Activated naive CD4-positive, alpha-beta T cell treated with anti-CD3 and anti-CD28 coated beads, Interleukin-2, amount 10 ng/mL, durations not matched to agents 7 days and 5 days (primary cell): ENCODE data around the gene TAX1BP1.
A peak's percentile ranks its signal among the peaks of the same experiment; 100 is the strongest.

Source experiments
- CTCF ChIA-PET: fragments of 350-600 bp; sonication (Branson Sonifier 250); formaldehyde crosslinking; loops from one replicate; lab custom pipeline; 2021; ENCODE audit warnings: antibody characterized with exemption; lab: Charles Lee
- DNase-seq: peaks from one replicate; pipeline ENCODE4 v3.0.0-alpha.2; 2020
- H3K27ac Mint-ChIP-seq: one replicate; pipeline ENCODE4 v1.8.0; 2021; ENCODE audit warnings: mild to moderate bottlenecking, moderate library complexity, mixed read lengths
- H3K27me3 Mint-ChIP-seq: one replicate; pipeline ENCODE4 v1.8.0; 2021; ENCODE audit warnings: mild to moderate bottlenecking, mixed read lengths
- H3K36me3 Mint-ChIP-seq: one replicate; pipeline ENCODE4 v1.8.0; 2021; ENCODE audit warnings: mixed read lengths
- H3K4me1 Mint-ChIP-seq: one replicate; pipeline ENCODE4 v1.8.0; 2021; ENCODE audit warnings: mixed read lengths
- H3K4me3 Mint-ChIP-seq: one replicate; pipeline ENCODE4 v1.8.0; 2021; ENCODE audit warnings: mild to moderate bottlenecking, moderate library complexity, mixed read lengths
- H3K9me3 Mint-ChIP-seq: one replicate; pipeline ENCODE4 v1.8.0; 2021; ENCODE audit warnings: mixed read lengths

TAX1BP1 gene

DNA sequence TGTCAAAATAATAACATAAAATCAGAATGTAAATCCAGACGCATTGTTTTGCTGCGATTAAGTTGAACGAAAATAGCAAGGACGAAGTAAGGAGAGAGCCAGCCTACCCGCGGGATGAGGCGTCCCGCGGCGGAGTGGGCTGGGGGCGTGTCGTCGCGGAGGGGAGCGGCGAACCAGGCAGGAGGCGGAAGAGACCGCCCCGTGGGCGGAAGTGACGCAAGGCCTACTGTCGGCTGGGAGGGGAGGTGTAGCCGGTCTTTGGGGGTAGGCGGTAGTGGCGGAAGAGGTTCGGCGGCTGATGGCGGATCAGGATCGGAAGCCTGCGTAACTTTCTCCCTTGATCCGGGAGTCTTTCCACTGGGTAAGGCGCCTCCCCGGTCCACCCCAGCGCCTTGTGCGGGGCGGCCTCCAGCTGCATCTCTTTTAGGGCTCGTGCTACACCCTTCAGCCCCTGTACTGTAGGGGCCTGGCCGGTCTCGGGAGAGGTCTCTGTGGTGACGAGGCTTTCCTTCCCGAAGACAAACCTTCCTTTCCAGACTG lies at the start of gene TAX1BP1:
Gene TAX1BP1 (plus strand): TSS at position 254 of the 540 bp plus-strand sequence. CDS start 8,363 bp downstream, outside the sequence.
- H3K4me1 Mint-ChIP-seq, result peaks cover 35% of the 10 kb centered on the region
- no peaks in the 10 kb centered on the region for H3K36me3 Mint-ChIP-seq
- H3K4me3 Mint-ChIP-seq, result peak within 1 kb of the TSS; percentile 92
- peaks cover 6% of the 10 kb centered on the region for H3K27me3 Mint-ChIP-seq
- DNase-seq, result peak; percentile 96
- H3K27ac Mint-ChIP-seq, result peak within 1 kb of the TSS; percentile 98
- CTCF ChIA-PET, result interaction anchor here (1.2 to 1.6 kb wide), 2 partner anchors 34 to 544 kb away, joined by 3 to 6 read pairs; no protein-coding TSS in a partner anchor
- no peaks in the 10 kb centered on the region for H3K9me3 Mint-ChIP-seq

DNA sequence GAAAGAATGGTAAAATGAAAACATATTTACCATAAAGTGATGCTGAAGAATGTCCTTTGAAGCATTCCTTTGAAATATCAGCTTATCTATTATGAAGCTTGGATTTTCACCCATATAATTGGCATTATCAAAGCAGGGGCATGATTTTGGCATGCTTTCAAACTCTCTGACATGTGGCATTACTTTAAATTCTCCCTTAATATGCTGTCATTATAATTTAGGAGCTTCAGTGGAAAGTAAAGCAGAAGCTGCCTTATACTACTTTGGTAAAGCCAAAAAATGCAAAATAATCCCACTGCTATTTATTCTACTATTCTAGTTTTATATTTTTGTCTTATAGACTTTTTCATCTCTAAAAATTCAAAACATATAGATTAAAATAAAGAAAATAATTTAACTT lies 49.3 kb upstream of the TAX1BP1 start:
- Mint-ChIP-seq H3K27me3 (peaks cover 11% of the 10 kb centered on the region), H3K4me1 (no peaks in the 10 kb centered on the region), H3K36me3 (no peaks in the 10 kb centered on the region), H3K4me3 (no peak overlapping the region), H3K9me3 (no peaks in the 10 kb centered on the region), H3K27ac (no peak overlapping the region)
- DNase-seq, result no peak
- CTCF ChIA-PET, result interaction anchor here (1.4 to 1.5 kb wide), 2 partner anchors 231 to 329 kb away, joined by 4 to 5 read pairs; no protein-coding TSS in a partner anchor

DNA sequence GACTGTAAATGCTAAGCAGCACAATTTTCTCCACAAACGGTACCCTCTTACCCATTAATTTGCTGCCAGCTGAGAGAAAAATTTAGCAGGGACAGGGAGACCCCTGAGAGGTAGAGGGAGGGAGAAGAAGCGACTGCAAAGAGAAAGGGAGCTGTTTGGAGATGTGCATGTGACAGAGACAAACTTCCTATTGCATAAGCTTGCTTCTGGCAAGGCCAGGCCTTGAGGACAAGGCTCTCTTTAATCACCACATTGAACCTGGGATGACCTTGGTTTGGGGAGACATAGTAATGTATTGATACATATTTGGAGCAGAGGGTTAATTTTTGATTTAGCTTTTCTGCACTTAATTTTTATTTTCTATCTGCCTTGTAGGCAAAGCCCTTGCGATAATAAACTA lies 46.2 kb upstream of the TAX1BP1 start:
- Mint-ChIP-seq H3K4me3 (no peak overlapping the region), H3K27ac (no peak overlapping the region), H3K4me1 (no peaks in the 10 kb centered on the region), H3K27me3 (peaks cover 6% of the 10 kb centered on the region), H3K36me3 (no peaks in the 10 kb centered on the region), H3K9me3 (no peaks in the 10 kb centered on the region)
- no peak for DNase-seq
- CTCF ChIA-PET, result interaction anchor here (0.7 kb wide), 1 partner anchor 220 kb away, joined by 3 read pairs; no protein-coding TSS in a partner anchor

DNA sequence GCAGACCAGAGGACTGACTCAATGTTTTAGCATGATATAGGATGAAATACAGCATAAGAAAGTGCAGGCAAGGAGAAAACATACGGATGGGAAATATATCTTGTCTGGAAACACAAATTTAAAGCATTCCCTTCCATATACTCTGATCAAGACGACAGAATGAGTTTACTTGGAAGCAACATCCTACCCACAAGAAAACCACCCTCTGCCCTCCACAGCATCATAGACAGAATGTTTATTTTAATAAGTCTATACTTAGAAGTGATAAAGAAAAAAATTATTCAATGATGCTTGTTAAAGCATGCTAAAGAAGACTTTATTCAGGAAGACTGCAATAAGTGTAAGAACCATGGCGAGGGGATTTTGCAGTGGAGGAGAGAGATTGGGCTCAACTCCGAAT lies 44.9 kb upstream of the TAX1BP1 start:
- H3K4me1 Mint-ChIP-seq, result no peaks in the 10 kb centered on the region
- H3K36me3 Mint-ChIP-seq, result no peaks in the 10 kb centered on the region
- H3K9me3 Mint-ChIP-seq, result no peaks in the 10 kb centered on the region
- peaks cover 3% of the 10 kb centered on the region for H3K27me3 Mint-ChIP-seq
- no peak overlapping the region for H3K4me3 Mint-ChIP-seq
- no peak overlapping the region for H3K27ac Mint-ChIP-seq
- no peak for DNase-seq
- CTCF ChIA-PET, result no interaction called here

DNA sequence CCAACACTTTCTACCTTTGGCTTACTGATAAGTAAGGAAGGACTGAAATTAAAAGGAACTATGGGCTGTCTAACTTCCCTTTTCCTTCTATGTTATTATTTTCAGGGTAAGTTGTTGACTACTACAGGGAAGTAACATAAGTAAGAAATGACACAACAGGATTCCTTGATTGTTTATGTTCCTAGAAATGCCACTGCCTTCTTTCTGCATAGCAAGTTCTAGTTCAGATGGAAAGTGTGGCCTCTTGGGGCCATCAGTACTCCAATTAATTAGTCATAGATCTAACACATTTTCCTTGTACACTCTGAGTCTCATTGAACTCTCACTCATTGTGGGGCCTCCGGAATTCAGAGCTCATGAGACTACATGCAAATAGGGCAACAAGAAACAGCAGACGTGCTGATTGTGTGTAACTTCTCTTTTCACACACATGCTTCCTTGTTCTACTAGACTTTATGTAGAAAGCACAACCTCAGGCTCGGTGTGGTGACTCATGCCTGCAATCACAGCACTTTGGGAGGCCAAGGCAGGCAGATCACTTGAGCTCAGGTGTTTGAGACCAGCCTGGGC lies 42.0 kb upstream of the TAX1BP1 start:
- H3K36me3 Mint-ChIP-seq, result no peaks in the 10 kb centered on the region
- peaks cover 3% of the 10 kb centered on the region for H3K27me3 Mint-ChIP-seq
- H3K27ac Mint-ChIP-seq, result no peak overlapping the region
- no peaks in the 10 kb centered on the region for H3K4me1 Mint-ChIP-seq
- no peak for DNase-seq
- no peaks in the 10 kb centered on the region for H3K9me3 Mint-ChIP-seq
- CTCF ChIA-PET, result no interaction called here
- no peak overlapping the region for H3K4me3 Mint-ChIP-seq

DNA sequence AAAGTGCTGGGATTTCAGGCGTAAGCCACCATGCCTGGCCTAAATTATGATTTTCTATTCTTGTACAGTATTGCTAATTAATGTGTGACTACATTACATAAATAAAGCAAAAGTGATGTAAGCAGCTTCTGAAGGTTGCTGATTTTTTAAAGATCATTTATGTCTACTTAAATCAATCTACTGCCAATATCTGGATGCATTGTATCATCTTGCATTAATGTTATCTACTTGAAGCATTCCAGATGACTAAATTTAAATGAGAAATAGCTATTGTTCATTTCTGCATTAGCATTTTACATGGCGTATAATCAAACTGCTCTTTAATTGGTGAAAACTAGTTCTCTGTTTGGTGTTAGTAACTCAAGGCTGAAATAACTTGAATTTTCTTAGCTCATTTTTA lies 40.2 kb upstream of the TAX1BP1 start:
- Mint-ChIP-seq H3K27me3 (peaks cover 7% of the 10 kb centered on the region), H3K9me3 (no peaks in the 10 kb centered on the region)

DNA sequence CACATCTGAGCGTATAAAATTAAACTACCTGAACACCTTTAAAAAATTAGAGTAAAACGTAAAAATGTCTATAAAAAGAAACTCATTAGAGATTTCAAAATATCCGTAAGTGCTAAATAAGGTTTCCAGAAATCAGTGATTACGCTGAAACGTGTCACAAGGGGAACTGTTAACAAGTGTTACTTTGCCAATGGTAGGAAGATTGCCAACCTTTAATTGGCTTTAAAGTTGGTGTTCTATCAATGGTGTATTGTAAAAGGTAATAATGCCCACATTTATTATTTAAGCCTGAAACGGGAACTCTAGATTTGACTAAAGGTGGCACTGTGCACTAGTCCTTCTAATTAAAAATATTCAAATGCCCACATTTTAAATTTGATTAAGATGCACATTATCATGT lies 39.5 kb upstream of the TAX1BP1 start:
- no peak for DNase-seq
- no peak overlapping the region for H3K27ac Mint-ChIP-seq
- CTCF ChIA-PET, result no interaction called here

More for the DNA sequence above, 40.2 kb upstream of the TAX1BP1 start:
- H3K4me3 Mint-ChIP-seq, result no peak overlapping the region
- H3K27ac Mint-ChIP-seq, result no peak overlapping the region
- CTCF ChIA-PET, result interaction anchor here (0.6 kb wide), 1 partner anchor 159 kb away, joined by 3 read pairs; no protein-coding TSS in a partner anchor
- no peaks in the 10 kb centered on the region for H3K4me1 Mint-ChIP-seq
- no peak for DNase-seq
- H3K36me3 Mint-ChIP-seq, result no peaks in the 10 kb centered on the region

DNA sequence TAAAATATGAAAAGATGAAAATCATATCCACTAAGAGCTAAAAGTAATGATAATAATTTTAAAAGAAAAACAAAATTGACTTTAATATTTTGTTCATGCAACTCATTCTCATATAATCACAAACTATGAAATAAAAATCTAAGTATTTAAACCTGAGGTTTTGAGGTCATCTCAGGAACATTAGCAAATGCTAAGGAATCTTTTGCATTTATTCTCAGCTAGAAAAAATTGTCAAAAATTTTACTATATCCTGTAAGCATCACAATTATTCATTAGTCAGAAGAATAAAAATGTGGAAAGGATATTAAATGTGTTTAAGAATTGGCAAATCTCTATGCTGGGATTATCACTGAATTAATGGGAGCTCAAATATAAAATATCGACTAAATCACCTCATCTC lies 36.8 kb upstream of the TAX1BP1 start:
- Mint-ChIP-seq H3K36me3 (no peaks in the 10 kb centered on the region), H3K27ac (no peak overlapping the region), H3K4me3 (no peak overlapping the region), H3K27me3 (peaks cover 12% of the 10 kb centered on the region), H3K4me1 (no peaks in the 10 kb centered on the region), H3K9me3 (no peaks in the 10 kb centered on the region)
- DNase-seq, result no peak
- CTCF ChIA-PET, result interaction anchor here (0.6 kb wide), 1 partner anchor 126 kb away, joined by 3 read pairs; no protein-coding TSS in a partner anchor

More for the DNA sequence above, 39.5 kb upstream of the TAX1BP1 start:
- H3K36me3 Mint-ChIP-seq, result no peaks in the 10 kb centered on the region
- H3K4me3 Mint-ChIP-seq, result no peak overlapping the region
- no peaks in the 10 kb centered on the region for H3K4me1 Mint-ChIP-seq
- peaks cover 11% of the 10 kb centered on the region for H3K27me3 Mint-ChIP-seq
- no peaks in the 10 kb centered on the region for H3K9me3 Mint-ChIP-seq

DNA sequence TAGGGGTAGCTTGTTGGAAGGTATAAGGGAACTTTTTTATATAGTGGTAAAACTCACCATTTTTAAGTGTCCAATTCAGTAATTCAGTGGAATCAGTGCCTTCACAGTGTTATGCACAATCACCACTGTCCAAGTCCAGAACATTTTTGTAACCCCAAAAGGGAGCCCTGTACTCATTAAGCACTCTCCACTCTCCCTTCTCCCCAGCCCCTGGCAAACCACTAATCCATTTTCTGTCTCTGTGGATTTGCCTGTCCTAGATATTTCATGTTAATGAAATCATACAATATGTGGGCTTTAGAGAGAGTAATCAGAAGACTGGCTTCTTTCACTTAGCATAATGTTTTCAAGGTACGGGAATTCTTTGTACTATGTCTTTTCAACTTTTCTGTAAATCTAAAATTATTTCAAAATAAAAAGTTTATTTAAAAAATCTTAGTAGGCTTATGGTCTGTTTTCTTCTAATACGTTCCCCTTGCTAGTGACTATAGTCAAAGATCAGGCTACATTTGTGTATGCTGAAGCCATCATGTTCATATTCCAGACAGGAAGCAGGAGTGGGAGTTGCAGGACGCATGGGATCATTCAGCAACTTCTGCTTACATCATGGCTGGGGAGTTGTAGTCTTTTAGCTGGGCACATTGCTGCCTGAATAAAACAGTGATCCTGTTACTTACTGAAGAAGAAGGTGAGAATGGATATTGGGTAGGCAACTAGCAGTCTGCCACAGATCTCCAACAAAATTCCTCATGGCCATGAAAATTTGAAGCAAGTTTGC lies 35.4 kb upstream of the TAX1BP1 start:
- CTCF ChIA-PET, result no interaction called here
- DNase-seq, result no peak
- Mint-ChIP-seq H3K4me3 (no peak overlapping the region), H3K27ac (no peak overlapping the region), H3K9me3 (no peaks in the 10 kb centered on the region), H3K27me3 (peaks cover 8% of the 10 kb centered on the region), H3K4me1 (no peaks in the 10 kb centered on the region), H3K36me3 (no peaks in the 10 kb centered on the region)

DNA sequence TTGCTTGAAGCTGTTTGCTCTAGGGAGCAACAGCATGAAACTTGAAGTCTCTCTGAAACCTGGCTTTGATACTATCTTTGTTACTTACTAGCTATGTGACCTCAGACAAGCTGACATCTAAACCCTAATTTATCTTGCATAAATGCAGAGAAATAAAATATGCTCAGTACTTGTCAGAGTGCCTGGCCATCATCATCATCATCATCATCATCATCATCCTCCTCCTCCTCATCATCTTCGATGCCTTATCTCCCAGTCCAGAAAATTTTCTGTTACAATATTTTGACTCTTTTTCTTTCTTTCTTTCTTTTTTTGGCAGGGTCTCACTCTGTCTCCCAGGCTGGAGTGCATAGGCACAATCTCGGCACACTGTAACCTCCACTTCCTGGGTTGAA lies 34.8 kb upstream of the TAX1BP1 start:
- no peaks in the 10 kb centered on the region for H3K9me3 Mint-ChIP-seq
- no peaks in the 10 kb centered on the region for H3K36me3 Mint-ChIP-seq
- H3K27me3 Mint-ChIP-seq, result peaks cover 8% of the 10 kb centered on the region
- CTCF ChIA-PET, result no interaction called here
- no peak overlapping the region for H3K27ac Mint-ChIP-seq
- H3K4me3 Mint-ChIP-seq, result no peak overlapping the region
- H3K4me1 Mint-ChIP-seq, result no peaks in the 10 kb centered on the region
- no peak for DNase-seq

DNA sequence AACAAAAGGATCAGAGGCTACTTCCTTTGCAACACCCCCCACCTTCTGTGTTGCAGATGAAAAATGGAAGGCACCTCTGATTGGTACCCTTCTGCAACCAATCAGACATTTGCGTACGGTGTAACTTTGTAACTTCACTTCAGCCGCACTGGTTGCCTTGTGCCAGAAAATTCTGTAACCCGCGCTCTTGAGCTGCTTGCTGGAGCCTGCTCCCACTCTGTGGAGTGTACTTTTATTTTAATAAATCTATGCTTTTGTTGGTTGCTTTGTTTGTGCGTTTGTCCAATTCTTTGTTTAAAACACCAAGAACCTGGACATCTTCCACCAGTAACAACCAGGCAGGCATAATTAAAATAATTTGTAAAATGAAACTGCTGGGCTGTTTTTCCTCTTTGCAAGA lies 31.5 kb upstream of the TAX1BP1 start:
- Mint-ChIP-seq H3K9me3 (peaks cover 2% of the 10 kb centered on the region), H3K36me3 (no peaks in the 10 kb centered on the region), H3K27me3 (peaks cover 8% of the 10 kb centered on the region), H3K27ac (no peak overlapping the region), H3K4me3 (no peak overlapping the region), H3K4me1 (no peaks in the 10 kb centered on the region)
- DNase-seq, result no peak
- CTCF ChIA-PET, result no interaction called here

DNA sequence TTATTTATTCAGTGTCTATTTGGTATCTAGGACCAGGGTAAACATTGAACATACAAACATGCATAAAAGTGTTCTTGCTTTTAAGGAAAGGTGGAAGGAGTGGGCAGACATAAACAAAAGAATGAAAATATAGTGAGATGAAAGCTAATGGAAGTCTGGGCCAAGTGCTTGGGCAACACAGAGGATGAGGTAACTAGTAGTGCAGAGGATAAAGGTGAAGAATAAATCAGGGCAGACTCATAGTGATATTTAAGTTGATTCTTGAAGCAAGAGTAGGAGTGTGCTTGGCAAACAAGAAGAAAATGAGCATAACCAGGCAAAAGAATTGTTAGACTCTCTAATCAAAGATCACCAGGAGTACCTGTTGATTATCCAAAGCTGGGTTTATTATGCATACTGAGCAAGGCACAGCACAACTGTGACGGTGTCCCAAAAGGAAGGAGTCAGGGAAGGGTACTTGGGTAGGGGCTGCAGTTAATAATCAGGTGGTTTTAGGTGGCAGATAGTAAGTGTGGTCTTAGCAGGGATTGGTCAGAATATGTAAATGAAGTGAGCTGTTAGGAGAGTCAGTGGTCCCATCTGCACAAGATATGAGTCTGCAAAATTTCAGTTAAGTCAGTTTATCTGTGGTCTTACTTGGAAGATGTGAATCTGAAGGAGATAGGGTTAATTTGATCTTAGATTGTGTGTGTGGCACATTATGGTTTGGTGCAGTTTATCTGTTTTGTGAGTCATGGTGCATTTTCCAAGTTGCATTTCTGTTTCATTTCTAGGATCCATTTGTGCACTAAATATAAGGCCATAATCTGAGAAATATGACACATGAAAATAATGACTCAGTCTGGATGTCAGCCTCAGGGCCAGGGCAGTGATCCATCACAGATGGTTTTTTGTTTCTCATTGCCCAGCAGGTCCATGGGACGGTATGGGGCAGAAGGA lies 30.6 kb upstream of the TAX1BP1 start:
- Mint-ChIP-seq H3K27me3 (peaks cover 5% of the 10 kb centered on the region), H3K4me1 (no peaks in the 10 kb centered on the region), H3K4me3 (no peak overlapping the region), H3K9me3 (peaks cover 2% of the 10 kb centered on the region), H3K36me3 (no peaks in the 10 kb centered on the region), H3K27ac (no peak overlapping the region)
- CTCF ChIA-PET, result no interaction called here
- DNase-seq, result no peak

DNA sequence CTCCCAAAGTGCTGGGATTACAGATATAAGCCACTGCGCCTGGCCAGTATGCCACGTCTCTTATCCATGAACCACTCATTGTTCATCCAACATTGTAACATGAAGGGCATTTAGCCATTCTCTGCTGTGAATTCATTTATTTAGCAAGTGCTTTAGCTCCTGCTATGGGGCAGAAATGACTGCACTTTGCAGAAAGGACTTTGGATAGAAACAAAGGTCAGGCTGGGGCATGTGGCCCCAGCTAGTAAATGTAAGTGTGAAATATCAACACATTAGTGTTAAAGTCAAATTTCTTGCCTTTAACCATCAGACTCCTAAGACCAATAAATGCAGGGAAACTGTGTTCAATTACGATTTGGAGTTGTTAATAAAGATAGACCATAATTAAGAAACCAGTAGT lies 27.7 kb upstream of the TAX1BP1 start:
- DNase-seq, result no peak
- CTCF ChIA-PET, result no interaction called here
- peaks cover 2% of the 10 kb centered on the region for H3K9me3 Mint-ChIP-seq
- no peaks in the 10 kb centered on the region for H3K36me3 Mint-ChIP-seq
- peaks cover 7% of the 10 kb centered on the region for H3K27me3 Mint-ChIP-seq
- H3K27ac Mint-ChIP-seq, result no peak overlapping the region
- no peaks in the 10 kb centered on the region for H3K4me1 Mint-ChIP-seq
- H3K4me3 Mint-ChIP-seq, result no peak overlapping the region
